PC-9 (cell line): Measurements from ENCODE around the gene SLC44A3.

Source experiments
- EZH2 ChIP-seq: fragments of 200-600 bp; sonication (generic); IDR thresholded peaks from 2 replicates; pipeline ENCODE4 v1.8.0; 2017; ENCODE audit warnings: antibody characterized with exemption, low read depth
- TF ChIP-seq, protein P1 (sequence below): fragments of 200-600 bp; sonication (generic); conservative IDR thresholded peaks from 2 replicates; pipeline ENCODE4 v1.6.1; 2017; ENCODE audit warnings: mixed run types, antibody characterized with exemption, mild to moderate bottlenecking, moderate library complexity

DNA sequence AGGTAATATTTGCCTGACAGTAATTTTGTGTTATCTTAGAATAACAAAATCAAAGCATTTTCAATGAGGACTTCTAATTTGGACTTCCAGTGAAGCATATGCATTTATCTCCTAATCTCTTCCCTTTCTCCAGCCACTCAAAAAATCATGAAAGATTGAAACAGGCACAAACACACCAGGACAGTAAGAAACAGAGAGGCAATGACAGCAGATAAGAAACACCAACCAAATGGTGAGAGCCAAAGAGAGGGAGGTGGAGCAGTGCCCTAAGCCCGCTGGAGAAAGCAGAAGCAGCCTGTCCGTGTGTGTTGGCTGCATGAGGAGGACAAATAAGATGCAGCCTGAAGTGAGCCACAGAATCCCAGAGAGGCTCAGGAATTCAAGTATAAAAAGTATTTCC lies 39.0 kb downstream of the SLC44A3 start:
- TF ChIP-seq EZH2 = no peak
- TF ChIP-seq, protein P1, sequence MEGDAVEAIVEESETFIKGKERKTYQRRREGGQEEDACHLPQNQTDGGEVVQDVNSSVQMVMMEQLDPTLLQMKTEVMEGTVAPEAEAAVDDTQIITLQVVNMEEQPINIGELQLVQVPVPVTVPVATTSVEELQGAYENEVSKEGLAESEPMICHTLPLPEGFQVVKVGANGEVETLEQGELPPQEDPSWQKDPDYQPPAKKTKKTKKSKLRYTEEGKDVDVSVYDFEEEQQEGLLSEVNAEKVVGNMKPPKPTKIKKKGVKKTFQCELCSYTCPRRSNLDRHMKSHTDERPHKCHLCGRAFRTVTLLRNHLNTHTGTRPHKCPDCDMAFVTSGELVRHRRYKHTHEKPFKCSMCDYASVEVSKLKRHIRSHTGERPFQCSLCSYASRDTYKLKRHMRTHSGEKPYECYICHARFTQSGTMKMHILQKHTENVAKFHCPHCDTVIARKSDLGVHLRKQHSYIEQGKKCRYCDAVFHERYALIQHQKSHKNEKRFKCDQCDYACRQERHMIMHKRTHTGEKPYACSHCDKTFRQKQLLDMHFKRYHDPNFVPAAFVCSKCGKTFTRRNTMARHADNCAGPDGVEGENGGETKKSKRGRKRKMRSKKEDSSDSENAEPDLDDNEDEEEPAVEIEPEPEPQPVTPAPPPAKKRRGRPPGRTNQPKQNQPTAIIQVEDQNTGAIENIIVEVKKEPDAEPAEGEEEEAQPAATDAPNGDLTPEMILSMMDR = no peak
